MM.1S (cell line): Measurements from ENCODE around the gene GDF11.

Experiments
- DNase-seq: peaks from one replicate; pipeline ENCODE4 v3.0.0-alpha.2; 2015
- H2AFZ ChIP-seq: fragments of 300-600 bp; sonication (generic); 2 replicates; pipeline ENCODE4 v1.6.0; 2016; ENCODE audit warnings: antibody characterized with exemption, low read length
- H3F3A ChIP-seq: fragments of 300-600 bp; sonication (generic); 2 replicates; pipeline ENCODE4 v1.6.1; 2016; ENCODE audit warnings: mild to moderate bottlenecking, antibody characterized with exemption, low read length, moderate library complexity, mixed read lengths; ENCODE audit not compliant: insufficient read depth
- H3K27ac ChIP-seq: fragments of 300-600 bp; sonication (generic); 2 replicates; pipeline ENCODE4 v1.5.1; 2016; ENCODE audit warnings: mild to moderate bottlenecking, low read length
- H3K27me3 ChIP-seq: fragments of 300-600 bp; sonication (generic); replicated peaks from 2 replicates; pipeline ENCODE4 v1.6.0; 2016; ENCODE audit warnings: low read length; ENCODE audit not compliant: insufficient read depth
- H3K36me3 ChIP-seq: fragments of 300-600 bp; sonication (generic); replicated peaks from 2 replicates; pipeline ENCODE4 v1.6.1; 2016; ENCODE audit warnings: mild to moderate bottlenecking, low read length, mixed read lengths; ENCODE audit not compliant: insufficient read depth
- H3K4me1 ChIP-seq: fragments of 300-600 bp; sonication (generic); 2 replicates; pipeline ENCODE4 v1.6.1; 2016; ENCODE audit warnings: low read length, mixed read lengths
- H3K4me2 ChIP-seq: fragments of 300-600 bp; sonication (generic); 2 replicates; pipeline ENCODE4 v1.6.0; 2016; ENCODE audit warnings: low read depth, low read length
- H3K4me3 ChIP-seq: fragments of 300-600 bp; sonication (generic); 2 replicates; pipeline ENCODE4 v1.5.1; 2016; ENCODE audit warnings: low read length, mixed read lengths
- H3K79me2 ChIP-seq: fragments of 300-600 bp; sonication (generic); 2 replicates; pipeline ENCODE4 v1.6.1; 2016; ENCODE audit warnings: mixed run types, low read length, mixed read lengths
- H3K9ac ChIP-seq: fragments of 300-600 bp; sonication (generic); 2 replicates; pipeline ENCODE4 v1.6.1; 2016; ENCODE audit warnings: low read length, mixed read lengths
- H3K9me2 ChIP-seq: fragments of 300-600 bp; sonication (generic); replicated peaks from 2 replicates; pipeline ENCODE4 v1.6.1; 2016; ENCODE audit warnings: mild to moderate bottlenecking, low read length, mixed read lengths; ENCODE audit not compliant: insufficient read depth
- H3K9me3 ChIP-seq: fragments of 300-600 bp; sonication (generic); replicated peaks from 2 replicates; pipeline ENCODE4 v1.6.1; 2016; ENCODE audit warnings: mild to moderate bottlenecking, low read length, mixed read lengths; ENCODE audit not compliant: insufficient read depth
- H4K20me1 ChIP-seq: fragments of 300-600 bp; sonication (generic); 2 replicates; pipeline ENCODE4 v1.6.1; 2016; ENCODE audit warnings: mild to moderate bottlenecking, low read length, moderate library complexity, mixed read lengths; ENCODE audit not compliant: insufficient read depth
- EZH2 ChIP-seq: fragments of 300-600 bp; sonication (generic); optimal IDR thresholded peaks from 2 replicates; pipeline ENCODE3; 2017; ENCODE audit warnings: low read depth, mild to moderate bottlenecking, antibody characterized with exemption, low read length, mixed read lengths
- EZH2phosphoT487 ChIP-seq: fragments of 300-600 bp; sonication (generic); IDR thresholded peaks from 2 replicates; pipeline ENCODE4 v1.6.1; 2018; ENCODE audit warnings: antibody characterized with exemption, low read length
- TF ChIP-seq, protein P1 (sequence below): fragments of 300-600 bp; sonication (generic); IDR thresholded peaks from 2 replicates; pipeline ENCODE4 v1.5.1; 2016; ENCODE audit warnings: antibody characterized with exemption, low read length, mixed read lengths

The GDF11 gene

DNA sequence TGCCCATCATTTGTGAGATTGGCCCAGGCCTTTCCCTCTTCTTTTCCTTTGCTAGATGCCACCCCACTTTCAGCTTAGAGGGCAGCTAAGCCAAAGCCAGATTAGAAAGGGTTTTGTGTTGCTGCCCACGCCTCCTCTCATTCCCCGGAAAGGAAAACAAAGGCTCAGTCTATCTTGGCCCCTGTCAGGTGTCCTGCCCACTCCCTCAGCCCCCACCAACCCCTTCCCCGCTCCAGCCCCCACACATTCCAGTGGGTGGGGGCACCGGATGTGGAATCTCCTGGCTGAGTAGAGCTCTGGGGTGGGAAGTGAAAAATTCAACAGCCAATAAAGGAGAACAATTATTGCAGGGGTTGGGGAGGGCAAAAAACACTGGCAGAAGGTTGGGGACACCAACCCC lies 24.9 kb upstream of the GDF11 start:
- Histone ChIP-seq H3K4me3 (no peak overlapping the region), H3F3A (peaks cover 10% of the 10 kb centered on the region; the same call in 1 of the 2 replicates)
- DNase-seq, result no peak

DNA sequence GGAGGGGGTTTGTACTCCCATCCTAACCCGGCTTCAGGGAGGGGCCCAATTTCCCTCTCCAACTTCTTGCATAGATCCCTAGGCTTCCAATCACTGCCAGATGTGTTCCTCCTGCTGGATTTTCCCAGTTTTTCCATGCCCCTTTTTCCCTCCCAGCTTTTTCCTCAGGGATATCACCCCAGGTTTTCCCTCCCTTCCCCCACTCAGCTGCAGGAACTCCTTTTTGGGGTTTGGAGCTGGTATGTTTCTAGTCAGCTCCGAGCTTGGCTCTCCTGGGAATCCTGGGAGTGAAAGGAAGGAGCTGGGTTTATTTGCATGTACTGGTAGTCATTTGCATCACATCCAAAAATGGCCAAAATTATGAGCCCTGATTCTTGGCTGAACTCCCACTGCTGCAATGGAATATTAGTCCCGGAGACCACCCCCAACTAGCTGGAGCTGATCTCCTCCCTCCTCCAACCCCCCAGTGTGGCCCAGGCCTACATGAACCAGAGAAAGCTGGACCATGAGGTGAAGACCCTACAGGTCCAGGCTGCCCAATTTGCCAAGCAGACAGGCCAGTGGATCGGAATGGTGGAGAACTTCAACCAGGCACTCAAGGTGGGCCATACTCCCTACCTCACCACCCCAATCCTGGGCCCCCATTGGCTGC lies 24.2 kb upstream of the GDF11 start:
- Histone ChIP-seq H3K79me2 (peaks cover 21% of the 10 kb centered on the region), H3K27ac (no peak overlapping the region)
- DNase-seq, result no peak

More for the DNA sequence above, 24.9 kb upstream of the GDF11 start:
- H2AFZ ChIP-seq, result no peak overlapping the region
- H3K4me1 ChIP-seq, result peaks cover 16% of the 10 kb centered on the region
- H3K9ac ChIP-seq, result no peak overlapping the region
- no peak overlapping the region for H3K4me2 ChIP-seq
- H4K20me1 ChIP-seq, result no peaks in the 10 kb centered on the region
- no peak overlapping the region for H3K27ac ChIP-seq
- H3K36me3 ChIP-seq, result no peaks in the 10 kb centered on the region
- no peaks in the 10 kb centered on the region for H3K9me2 ChIP-seq
- TF ChIP-seq EZH2 (no peak), EZH2phosphoT487 (no peak)
- TF ChIP-seq, protein P1, sequence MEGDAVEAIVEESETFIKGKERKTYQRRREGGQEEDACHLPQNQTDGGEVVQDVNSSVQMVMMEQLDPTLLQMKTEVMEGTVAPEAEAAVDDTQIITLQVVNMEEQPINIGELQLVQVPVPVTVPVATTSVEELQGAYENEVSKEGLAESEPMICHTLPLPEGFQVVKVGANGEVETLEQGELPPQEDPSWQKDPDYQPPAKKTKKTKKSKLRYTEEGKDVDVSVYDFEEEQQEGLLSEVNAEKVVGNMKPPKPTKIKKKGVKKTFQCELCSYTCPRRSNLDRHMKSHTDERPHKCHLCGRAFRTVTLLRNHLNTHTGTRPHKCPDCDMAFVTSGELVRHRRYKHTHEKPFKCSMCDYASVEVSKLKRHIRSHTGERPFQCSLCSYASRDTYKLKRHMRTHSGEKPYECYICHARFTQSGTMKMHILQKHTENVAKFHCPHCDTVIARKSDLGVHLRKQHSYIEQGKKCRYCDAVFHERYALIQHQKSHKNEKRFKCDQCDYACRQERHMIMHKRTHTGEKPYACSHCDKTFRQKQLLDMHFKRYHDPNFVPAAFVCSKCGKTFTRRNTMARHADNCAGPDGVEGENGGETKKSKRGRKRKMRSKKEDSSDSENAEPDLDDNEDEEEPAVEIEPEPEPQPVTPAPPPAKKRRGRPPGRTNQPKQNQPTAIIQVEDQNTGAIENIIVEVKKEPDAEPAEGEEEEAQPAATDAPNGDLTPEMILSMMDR, result no peak
- H3K27me3 ChIP-seq, result peaks cover 6% of the 10 kb centered on the region; the same call in 1 of the 2 replicates
- no peaks in the 10 kb centered on the region for H3K9me3 ChIP-seq
- H3K79me2 ChIP-seq, result peaks cover 21% of the 10 kb centered on the region

DNA sequence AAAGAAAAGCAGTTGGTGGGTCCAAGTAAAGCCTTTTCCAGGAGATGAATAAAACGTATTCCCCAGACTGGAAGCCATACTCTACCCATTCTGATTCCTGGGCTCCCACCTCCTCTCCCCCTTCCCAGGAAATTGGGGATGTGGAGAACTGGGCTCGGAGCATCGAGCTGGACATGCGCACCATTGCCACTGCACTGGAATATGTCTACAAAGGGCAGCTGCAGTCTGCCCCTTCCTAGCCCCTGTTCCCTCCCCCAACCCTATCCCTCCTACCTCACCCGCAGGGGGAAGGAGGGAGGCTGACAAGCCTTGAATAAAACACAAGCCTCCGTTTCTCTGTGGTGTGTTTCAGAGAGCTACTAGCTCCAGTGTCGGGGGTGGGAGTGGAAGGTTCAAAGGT lies 23.6 kb upstream of the GDF11 start:
- Histone ChIP-seq H3K79me2 (peaks cover 21% of the 10 kb centered on the region), H2AFZ (no peak overlapping the region), H3K27me3 (no peaks in the 10 kb centered on the region), H3K36me3 (no peaks in the 10 kb centered on the region), H3K27ac (no peak overlapping the region), H3K4me2 (no peak overlapping the region), H3K4me1 (peaks cover 16% of the 10 kb centered on the region), H3K4me3 (no peak overlapping the region), H4K20me1 (no peaks in the 10 kb centered on the region), H3K9me3 (no peaks in the 10 kb centered on the region), H3K9me2 (no peaks in the 10 kb centered on the region), H3F3A (peaks cover 10% of the 10 kb centered on the region; the same call in 1 of the 2 replicates), H3K9ac (no peak overlapping the region)
- TF ChIP-seq, protein P1, result no peak
- TF ChIP-seq EZH2 (no peak), EZH2phosphoT487 (no peak)
- no peak for DNase-seq

More for the DNA sequence above, 24.2 kb upstream of the GDF11 start:
- Histone ChIP-seq H3K4me1 (peaks cover 16% of the 10 kb centered on the region), H4K20me1 (no peaks in the 10 kb centered on the region), H2AFZ (no peak overlapping the region), H3K4me2 (no peak overlapping the region), H3F3A (peaks cover 10% of the 10 kb centered on the region; the same call in 1 of the 2 replicates), H3K4me3 (no peak overlapping the region), H3K9ac (no peak overlapping the region), H3K27me3 (peaks cover 1% of the 10 kb centered on the region; the same call in 1 of the 2 replicates), H3K36me3 (no peaks in the 10 kb centered on the region), H3K9me2 (no peaks in the 10 kb centered on the region), H3K9me3 (no peaks in the 10 kb centered on the region)
- no peak for TF ChIP-seq EZH2phosphoT487
- TF ChIP-seq EZH2, result no peak
- TF ChIP-seq, protein P1, result no peak
